Thyroid gland (tissue), 4 donors: Measurements from ENCODE around the gene GRAMD1B. TPM values are rescaled to one million over a fixed set of nuclear protein-coding genes. Genes with fewer than 3 reads are reported as not detected.

Source experiments
- DNase-seq, 2 donors: peaks; one replicate each; pipeline ENCODE4 v3.0.0-alpha.2; 2019
- H3K27ac ChIP-seq, 3 donors: fragments of 200-600 bp; sonication (generic); 1 replicate in 2 of 3; 2 replicates in 1 of 3; pipeline ENCODE4 v1.5.1; 2016 to 2019; ENCODE audit warnings: mild to moderate bottlenecking in 1 of 3, moderate library complexity in 1 of 3
- H3K27me3 ChIP-seq: fragments of 200-600 bp; sonication (generic); one replicate; pipeline ENCODE4 v1.5.1; 2019
- H3K36me3 ChIP-seq, 2 donors: fragments of 200-600 bp; sonication (generic); one replicate each; pipeline ENCODE4 v1.5.1; 2016 to 2019
- H3K4me1 ChIP-seq, 2 donors: fragments of 200-600 bp; sonication (generic); one replicate each; pipeline ENCODE4 v1.5.1; 2017 to 2019
- H3K4me3 ChIP-seq, 3 donors: fragments of 200-600 bp; sonication (generic); replicated peaks in 1 of 3; 1 replicate in 2 of 3; 2 replicates in 1 of 3; pipeline ENCODE4 v1.5.1; 2016; ENCODE audit warnings: mild to moderate bottlenecking in 1 of 3
- H3K9me3 ChIP-seq: fragments of 200-600 bp; sonication (generic); one replicate; pipeline ENCODE4 v1.5.1; 2017
- POLR2A ChIP-seq, 2 donors: fragments of 450-650 bp; IDR thresholded peaks; one replicate each; pipeline ENCODE4 v1.6.1; 2017; ENCODE audit warnings: antibody characterized with exemption in 2 of 2, mild to moderate bottlenecking in 2 of 2, moderate library complexity in 1 of 2
- WGBS, 2 donors: methylation state at CpG; one replicate each; pipeline ENCODE4 v1.1.5; 2017; 5-methylcytosine and 5-hydroxymethylcytosine counted together
- intact Hi-C: fragments of 100-400 bp; cut with DNase I; formaldehyde crosslinking; loops from one replicate; pipeline ENCODE4 v1.15.1; 2023
- total RNA-seq, 4 donors: library from RNA; depleted of rRNA; stranded (reverse); fragments of >200 nt; gene quantifications; one replicate each; pipeline ENCODE4 v1.2.3, GENCODE V29; 2016
- TF ChIP-seq, protein P1 (sequence below), 6 experiments: fragments of 200-600 bp in 3 of 6; fragments of 450-650 bp in 3 of 6; sonication (generic) in 3 of 6; IDR thresholded peaks; one replicate each; pipeline ENCODE4 v1.5.1; 2016 to 2019; ENCODE audit warnings: antibody characterized with exemption in 6 of 6, mild to moderate bottlenecking in 2 of 6, inconsistent platforms in 1 of 6, moderate library complexity in 1 of 6

The GRAMD1B gene
- total RNA-seq, 4 donors from 2014 or later = 7.0 to 22.7 (median 9.2) TPM

GRCh38 chr11:123474994-123475393 is 44.9 kb downstream of the GRAMD1B start:
- Histone ChIP-seq H3K36me3 (no peaks in the 10 kb centered on the region), H3K27me3 (no peaks in the 10 kb centered on the region), H3K9me3 (no peaks in the 10 kb centered on the region), H3K4me1 (peaks cover 0 to 11% of the 10 kb centered on the region in 2 donors), H3K27ac (peak overlapping the region in 1 of 3 donors; percentile 24), H3K4me3 (no peak overlapping the region)
- DNase-seq = no peak
- TF ChIP-seq, protein P1, sequence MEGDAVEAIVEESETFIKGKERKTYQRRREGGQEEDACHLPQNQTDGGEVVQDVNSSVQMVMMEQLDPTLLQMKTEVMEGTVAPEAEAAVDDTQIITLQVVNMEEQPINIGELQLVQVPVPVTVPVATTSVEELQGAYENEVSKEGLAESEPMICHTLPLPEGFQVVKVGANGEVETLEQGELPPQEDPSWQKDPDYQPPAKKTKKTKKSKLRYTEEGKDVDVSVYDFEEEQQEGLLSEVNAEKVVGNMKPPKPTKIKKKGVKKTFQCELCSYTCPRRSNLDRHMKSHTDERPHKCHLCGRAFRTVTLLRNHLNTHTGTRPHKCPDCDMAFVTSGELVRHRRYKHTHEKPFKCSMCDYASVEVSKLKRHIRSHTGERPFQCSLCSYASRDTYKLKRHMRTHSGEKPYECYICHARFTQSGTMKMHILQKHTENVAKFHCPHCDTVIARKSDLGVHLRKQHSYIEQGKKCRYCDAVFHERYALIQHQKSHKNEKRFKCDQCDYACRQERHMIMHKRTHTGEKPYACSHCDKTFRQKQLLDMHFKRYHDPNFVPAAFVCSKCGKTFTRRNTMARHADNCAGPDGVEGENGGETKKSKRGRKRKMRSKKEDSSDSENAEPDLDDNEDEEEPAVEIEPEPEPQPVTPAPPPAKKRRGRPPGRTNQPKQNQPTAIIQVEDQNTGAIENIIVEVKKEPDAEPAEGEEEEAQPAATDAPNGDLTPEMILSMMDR (IDR thresholded peaks at IDR 0.05) = no peak
- no peak for TF ChIP-seq POLR2A (IDR thresholded peaks at IDR 0.05)
- 79 to 88% methylated on average over 8 of the region's 8 CpGs for WGBS, 2 donors
- intact Hi-C loops = loop anchor here (5.0 kb wide), 2 partner anchors 63 to 173 kb away; no protein-coding TSS in a partner anchor

DNA sequence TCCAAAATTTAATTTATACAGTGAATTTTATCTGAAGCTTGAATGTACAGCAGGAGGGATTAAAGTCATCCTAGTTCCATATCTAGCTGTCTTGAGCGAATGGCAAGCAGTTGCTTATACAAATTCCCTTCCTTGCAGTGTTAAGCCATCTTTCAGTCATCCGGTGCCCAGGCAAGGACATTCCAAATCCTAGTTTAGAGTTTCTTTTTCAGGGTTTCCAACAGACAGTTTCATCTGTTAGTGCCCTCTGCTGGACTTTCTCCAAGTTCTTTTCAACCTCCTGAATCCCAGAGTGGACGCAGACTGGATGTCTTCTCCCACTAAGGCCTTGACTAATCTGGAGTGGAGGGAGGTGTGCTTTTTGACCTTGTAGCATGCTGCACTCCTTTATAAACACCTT is 45.4 kb downstream of the GRAMD1B start:
- Histone ChIP-seq H3K4me3 (no peak overlapping the region), H3K9me3 (no peaks in the 10 kb centered on the region), H3K4me1 (peaks cover 0 to 11% of the 10 kb centered on the region in 2 donors), H3K27me3 (no peaks in the 10 kb centered on the region), H3K36me3 (no peaks in the 10 kb centered on the region), H3K27ac (peak overlapping the region in 1 of 3 donors; percentile 24)
- WGBS, 2 donors = 83 to 84% methylated on average over 3 of the region's 3 CpGs
- TF ChIP-seq, protein P1 (IDR thresholded peaks at IDR 0.05) = peak in 4 of 6 experiments; percentile 21 to 38 (median 24)
- no peak for TF ChIP-seq POLR2A (IDR thresholded peaks at IDR 0.05)
- DNase-seq = peak in 1 of 2 donors; percentile 12
- intact Hi-C loops = loop anchor here (5.0 kb wide), 2 partner anchors 63 to 173 kb away; no protein-coding TSS in a partner anchor

GRCh38 chr11:123477205-123477907 is 47.3 kb downstream of the GRAMD1B start:
- intact Hi-C loops = loop anchor here (5.0 kb wide), 2 partner anchors 65 to 175 kb away; no protein-coding TSS in a partner anchor
- 86 to 91% methylated on average over 9 of the region's 9 CpGs for WGBS, 2 donors

DNA sequence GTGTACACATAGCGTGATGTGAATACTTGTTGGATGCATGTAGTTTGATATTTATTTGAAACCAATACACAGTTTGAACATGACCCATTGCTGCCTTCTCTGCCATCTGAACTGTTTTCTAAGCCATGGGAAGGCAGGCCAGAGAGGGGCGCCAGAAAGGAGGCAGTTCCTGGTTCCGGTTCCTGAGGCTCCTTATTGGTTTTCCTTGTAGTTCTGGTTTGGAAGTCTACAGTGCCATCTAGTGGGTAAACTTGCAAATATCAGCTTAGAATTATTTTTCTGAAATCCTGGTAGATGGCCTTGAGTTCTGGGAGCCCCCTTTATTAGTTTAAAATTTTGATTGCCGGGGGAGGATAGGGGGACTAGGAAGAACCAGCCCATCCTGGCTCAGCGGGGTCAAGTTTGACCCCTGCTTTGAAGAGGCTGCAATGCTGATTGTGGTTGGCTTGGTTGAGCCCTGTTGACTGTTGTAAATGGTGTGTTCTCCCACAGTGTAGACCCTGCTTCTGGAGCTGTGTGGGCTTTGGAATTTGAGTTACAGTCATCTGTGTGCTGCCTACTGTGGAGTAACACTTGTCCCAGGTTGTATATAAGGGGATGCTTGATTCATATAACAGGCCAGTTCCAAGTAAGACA is 48.4 kb downstream of the GRAMD1B start:
- 20% methylated on average over 5 of the region's 5 CpGs for WGBS, 2 donors
- H3K4me3 ChIP-seq = no peak overlapping the region
- DNase-seq = peak; percentile 56 to 61
- no peaks in the 10 kb centered on the region for H3K27me3 ChIP-seq
- TF ChIP-seq, protein P1 (IDR thresholded peaks at IDR 0.05) = peak; percentile 62 to 84 (median 74)
- no peak for TF ChIP-seq POLR2A (IDR thresholded peaks at IDR 0.05)
- H3K27ac ChIP-seq = no peak overlapping the region
- H3K9me3 ChIP-seq = no peaks in the 10 kb centered on the region
- H3K4me1 ChIP-seq = peaks cover under 1 to 18% of the 10 kb centered on the region in 2 donors
- no peaks in the 10 kb centered on the region for H3K36me3 ChIP-seq
- intact Hi-C loops = loop anchor here (5.0 kb wide), 2 partner anchors 66 to 176 kb away; no protein-coding TSS in a partner anchor

More at GRCh38 chr11:123477205-123477907, 47.3 kb downstream of the GRAMD1B start:
- Histone ChIP-seq H3K36me3 (no peaks in the 10 kb centered on the region), H3K4me1 (peaks cover 0 to 11% of the 10 kb centered on the region in 2 donors), H3K27ac (no peak overlapping the region), H3K9me3 (no peaks in the 10 kb centered on the region), H3K4me3 (no peak overlapping the region), H3K27me3 (no peaks in the 10 kb centered on the region)
- TF ChIP-seq, protein P1 (IDR thresholded peaks at IDR 0.05) = no peak
- no peak for TF ChIP-seq POLR2A (IDR thresholded peaks at IDR 0.05)
- DNase-seq = no peak
